Hepatocyte (in vitro differentiated cells): Measurements from ENCODE around the gene ACD. TPM values are rescaled to one million over a fixed set of nuclear protein-coding genes. Genes with fewer than 3 reads are reported as not detected.

Experiments used
- DNase-seq: peaks from one replicate; pipeline ENCODE4 v3.0.0-alpha.2; 2016; ENCODE audit warnings: low spot score
- H2AFZ ChIP-seq: fragments of 200-600 bp; sonication (generic); 2 replicates; pipeline ENCODE4 v1.6.0; 2016; ENCODE audit warnings: antibody characterized with exemption, mild to moderate bottlenecking
- H3K27ac ChIP-seq: fragments of 200-600 bp; sonication (generic); 2 replicates; pipeline ENCODE4 v1.5.1; 2016; ENCODE audit warnings: mild to moderate bottlenecking
- H3K27me3 ChIP-seq: fragments of 200-600 bp; sonication (generic); 2 replicates; pipeline ENCODE4 v1.6.1; 2016
- H3K36me3 ChIP-seq: fragments of 200-600 bp; sonication (generic); replicated peaks from 2 replicates; pipeline ENCODE4 v1.5.1; 2016; ENCODE audit warnings: low read depth; ENCODE audit not compliant: insufficient read depth
- H3K4me1 ChIP-seq: fragments of 200-600 bp; sonication (generic); 2 replicates; pipeline ENCODE4 v1.5.1; 2016; ENCODE audit warnings: mild to moderate bottlenecking, moderate library complexity; ENCODE audit not compliant: insufficient read depth
- H3K4me2 ChIP-seq: fragments of 200-600 bp; sonication (generic); 2 replicates; pipeline ENCODE4 v1.6.0; 2016
- H3K4me3 ChIP-seq: fragments of 200-600 bp; sonication (generic); 2 replicates; pipeline ENCODE4 v1.5.1; 2016; ENCODE audit warnings: mild to moderate bottlenecking
- H3K79me2 ChIP-seq: fragments of 200-600 bp; sonication (generic); 2 replicates; pipeline ENCODE4 v1.6.0; 2017; ENCODE audit warnings: mild to moderate bottlenecking
- H3K9me2 ChIP-seq: fragments of 200-600 bp; sonication (generic); replicated peaks from 2 replicates; pipeline ENCODE4 v1.6.0; 2017; ENCODE audit warnings: mild to moderate bottlenecking; ENCODE audit not compliant: insufficient read depth
- H3K9me3 ChIP-seq: fragments of 200-600 bp; sonication (generic); 2 replicates; pipeline ENCODE4 v1.5.1; 2016; ENCODE audit warnings: low read depth, mild to moderate bottlenecking
- H4K20me1 ChIP-seq: fragments of 200-600 bp; sonication (generic); 2 replicates; pipeline ENCODE4 v1.6.0; 2016; ENCODE audit warnings: mild to moderate bottlenecking; ENCODE audit not compliant: insufficient read depth, poor library complexity, severe bottlenecking
- CTCF ChIP-seq: fragments of 200-600 bp; sonication (generic); IDR thresholded peaks from 2 replicates; pipeline ENCODE4 v1.5.1; 2016; ENCODE audit warnings: antibody characterized with exemption, mild to moderate bottlenecking; ENCODE audit not compliant: poor library complexity
- EZH2 ChIP-seq: fragments of 200-600 bp; sonication (generic); IDR thresholded peaks from 2 replicates; pipeline ENCODE4 v1.6.1; 2016; ENCODE audit warnings: antibody characterized with exemption, mild to moderate bottlenecking, borderline replicate concordance
- EZH2phosphoT487 ChIP-seq: fragments of 200-600 bp; sonication (generic); IDR thresholded peaks from one replicate; pipeline ENCODE4 v1.6.1; 2018; ENCODE audit warnings: antibody characterized with exemption, mild to moderate bottlenecking, low read depth, moderate library complexity; ENCODE audit not compliant: unreplicated experiment, severe bottlenecking
- WGBS: methylation state at CpG from one replicate; pipeline ENCODE4 v1.1.6; 2016; ENCODE audit warnings: low lambda C conversion rate; ENCODE audit errors: missing lambda C conversion rate; 5-methylcytosine and 5-hydroxymethylcytosine counted together
- polyA plus RNA-seq: library from polyadenylated mRNA; unstranded; fragments of >200 nt; fragmentation: Nextera tagmentation; extraction: Ambion mirVana; gene quantifications from 2 replicates; pipeline ENCODE4 v1.2.1, GENCODE V29; 2016
- total RNA-seq: library from RNA; depleted of rRNA; stranded (reverse); fragments of >200 nt; gene quantifications from 2 replicates; pipeline ENCODE4 v1.2.3, GENCODE V29; 2014

Gene ACD
- total and polyA plus RNA-seq, 2 experiments from 2014 or later, result 18.5 to 26.3 TPM

- DNase-seq, result peak; percentile 59
Measured at GRCh38 chr16:67666032-67666551, 6.0 kb upstream of the ACD start.

GRCh38 chr16:67665598-67665997 lies 5.5 kb upstream of the ACD start:
- H3K27ac ChIP-seq, result no peak overlapping the region
- TF ChIP-seq CTCF (no peak), EZH2 (no peak)
- DNase-seq, result no peak
- H3K36me3 ChIP-seq, result no peaks in the 10 kb centered on the region
- H4K20me1 ChIP-seq, result no peaks in the 10 kb centered on the region
- no peaks in the 10 kb centered on the region for H3K27me3 ChIP-seq
- H3K9me2 ChIP-seq, result no peaks in the 10 kb centered on the region
- H2AFZ ChIP-seq, result peak overlapping the region; percentile 98
- H3K79me2 ChIP-seq, result no peaks in the 10 kb centered on the region
- WGBS, result 72% methylated on average over 5 of the region's 5 CpGs
- peak overlapping the region; percentile 94 for H3K4me2 ChIP-seq
- no peaks in the 10 kb centered on the region for H3K9me3 ChIP-seq
- H3K4me1 ChIP-seq, result peaks cover 14% of the 10 kb centered on the region
- H3K4me3 ChIP-seq, result no peak overlapping the region

More at GRCh38 chr16:67666032-67666551, 6.0 kb upstream of the ACD start:
- Histone ChIP-seq H2AFZ (peak overlapping the region; percentile 98), H3K9me2 (no peaks in the 10 kb centered on the region), H3K79me2 (no peaks in the 10 kb centered on the region), H4K20me1 (no peaks in the 10 kb centered on the region), H3K4me1 (peaks cover 14% of the 10 kb centered on the region), H3K4me2 (peak overlapping the region; percentile 94), H3K36me3 (no peaks in the 10 kb centered on the region), H3K27ac (peak overlapping the region; percentile 64), H3K4me3 (peak overlapping the region; percentile 96), H3K9me3 (no peaks in the 10 kb centered on the region), H3K27me3 (no peaks in the 10 kb centered on the region)
- WGBS, result 2% methylated on average over 31 of the region's 46 CpGs
- no peak for TF ChIP-seq EZH2
- no peak for TF ChIP-seq CTCF
- no peak for TF ChIP-seq EZH2phosphoT487

- Histone ChIP-seq H2AFZ (no peak overlapping the region), H3K79me2 (no peaks in the 10 kb centered on the region), H3K27me3 (no peaks in the 10 kb centered on the region), H3K4me3 (no peak overlapping the region), H3K9me2 (no peaks in the 10 kb centered on the region), H3K4me2 (no peak overlapping the region), H3K27ac (no peak overlapping the region), H3K4me1 (peaks cover 14% of the 10 kb centered on the region), H3K36me3 (no peaks in the 10 kb centered on the region), H4K20me1 (no peaks in the 10 kb centered on the region), H3K9me3 (no peaks in the 10 kb centered on the region)
- 98% methylated on average over 7 of the region's 7 CpGs for WGBS
- TF ChIP-seq EZH2, result no peak
- no peak for TF ChIP-seq CTCF
- no peak for TF ChIP-seq EZH2phosphoT487
- DNase-seq, result no peak
Measured at GRCh38 chr16:67664871-67665270, 4.8 kb upstream of the ACD start.

- Histone ChIP-seq H3K4me2 (no peak overlapping the region), H3K27me3 (no peaks in the 10 kb centered on the region), H3K79me2 (peaks cover 1% of the 10 kb centered on the region), H3K9me2 (no peaks in the 10 kb centered on the region), H3K36me3 (no peaks in the 10 kb centered on the region), H2AFZ (no peak overlapping the region), H3K27ac (no peak overlapping the region), H4K20me1 (no peaks in the 10 kb centered on the region), H3K4me3 (no peak overlapping the region), H3K9me3 (no peaks in the 10 kb centered on the region), H3K4me1 (peaks cover 16% of the 10 kb centered on the region)
- 88% methylated on average over 4 of the region's 4 CpGs for WGBS
- TF ChIP-seq EZH2, result no peak
- no peak for TF ChIP-seq EZH2phosphoT487
- no peak for TF ChIP-seq CTCF
- no peak for DNase-seq
Measured at GRCh38 chr16:67664258-67664657, 4.2 kb upstream of the ACD start.
